A549 (cell line): ENCODE measurements around the gene INAFM1. TPM values are rescaled to one million over a fixed set of nuclear protein-coding genes. Genes with fewer than 3 reads are reported as not detected.

Experiments
- polyA plus RNA-seq, 4 experiments: library from polyadenylated mRNA; depleted of rRNA in 3 of 4; stranded (reverse); fragments of >200 nt; fragmentation: RNase III in 1 of 4; extraction: RNeasy Plus Mini Kit Qiagen cat#74134 plus additional on column Dnase treatment in 1 of 4; gene quantifications; 2 replicates in 3 of 4; 3 replicates in 1 of 4; pipeline ENCODE4 v1.2.3, GENCODE V29; 2011 to 2017
- small RNA-seq, 6 experiments: library from RNA; depleted of rRNA; stranded (forward); fragments of <200 nt; gene quantifications; one replicate each; pipeline ENCODE3, GENCODE V24; 2012

Gene INAFM1
- polyA plus RNA-seq, 2 of the 4 experiments (the other 2 are of a cell fraction), result 1.5 to 5.5 TPM

Small RNAs within 50 kb of the gene (small RNA-seq; reads per million reads assigned to genes)
- gene MIR3190, result 0 reads per million in 6 experiments

Other genes with a start within 250 kb of the INAFM1 start
- gene TMEM160, start 226.3 kb upstream of the INAFM1 start, polyA plus RNA-seq (2011; rRNA removed), result 12.4 and 15.2 TPM in 2 replicates
- gene TMEM160, start 226.3 kb upstream of the INAFM1 start, polyA plus RNA-seq (2017; fragmentation: RNase III; extraction: RNeasy Plus Mini Kit Qiagen cat#74134 plus additional on column Dnase treatment), result 40.8 to 50.4 TPM (median 42.2 TPM) in 3 replicates
- gene ZC3H4, start 161.1 kb upstream of the INAFM1 start, polyA plus RNA-seq (2011; rRNA removed), result 7.7 and 9.6 TPM in 2 replicates
- 29.7 to 37.9 TPM (median 33.4 TPM) in 3 replicates for gene ZC3H4, start 161.1 kb upstream of the INAFM1 start, polyA plus RNA-seq (2017; fragmentation: RNase III; extraction: RNeasy Plus Mini Kit Qiagen cat#74134 plus additional on column Dnase treatment)
- gene SAE1, start 144.1 kb upstream of the INAFM1 start, polyA plus RNA-seq (2011; rRNA removed), result 229 and 249 TPM in 2 replicates
- gene SAE1, start 144.1 kb upstream of the INAFM1 start, polyA plus RNA-seq (2017; fragmentation: RNase III; extraction: RNeasy Plus Mini Kit Qiagen cat#74134 plus additional on column Dnase treatment), result 187 to 206 TPM (median 205 TPM) in 3 replicates
- gene BBC3, start 43.7 kb upstream of the INAFM1 start, polyA plus RNA-seq (2011; rRNA removed), result 3.6 and 6.0 TPM in 2 replicates
- gene BBC3, start 43.7 kb upstream of the INAFM1 start, polyA plus RNA-seq (2017; fragmentation: RNase III; extraction: RNeasy Plus Mini Kit Qiagen cat#74134 plus additional on column Dnase treatment), result 8.9 to 9.4 TPM (median 8.9 TPM) in 3 replicates
- gene CCDC9, start 18.4 kb upstream of the INAFM1 start, polyA plus RNA-seq (2011; rRNA removed), result 6.5 and 9.4 TPM in 2 replicates
- 22.2 to 25.7 TPM (median 24.6 TPM) in 3 replicates for gene CCDC9, start 18.4 kb upstream of the INAFM1 start, polyA plus RNA-seq (2017; fragmentation: RNase III; extraction: RNeasy Plus Mini Kit Qiagen cat#74134 plus additional on column Dnase treatment)
- gene C5AR1, start 35.0 kb downstream of the INAFM1 start, polyA plus RNA-seq (2011; rRNA removed), result 3.4 and 3.5 TPM in 2 replicates
- 1.4 to 1.6 TPM (median 1.5 TPM) in 3 replicates for gene C5AR1, start 35.0 kb downstream of the INAFM1 start, polyA plus RNA-seq (2017; fragmentation: RNase III; extraction: RNeasy Plus Mini Kit Qiagen cat#74134 plus additional on column Dnase treatment)
- 0.28 and 0.36 TPM in 2 replicates for gene C5AR2, start 57.3 kb downstream of the INAFM1 start, polyA plus RNA-seq (2011; rRNA removed)
- gene C5AR2, start 57.3 kb downstream of the INAFM1 start, polyA plus RNA-seq (2017; fragmentation: RNase III; extraction: RNeasy Plus Mini Kit Qiagen cat#74134 plus additional on column Dnase treatment), result 0.13 to 0.25 TPM (median 0.17 TPM) in 3 replicates
- gene DHX34, start 74.4 kb downstream of the INAFM1 start, polyA plus RNA-seq (2011; rRNA removed), result 12.4 and 14.4 TPM in 2 replicates
- gene DHX34, start 74.4 kb downstream of the INAFM1 start, polyA plus RNA-seq (2017; fragmentation: RNase III; extraction: RNeasy Plus Mini Kit Qiagen cat#74134 plus additional on column Dnase treatment), result 23.1 to 24.5 TPM (median 23.4 TPM) in 3 replicates
- 16.5 and 19.2 TPM in 2 replicates for gene MEIS3, start 144.6 kb downstream of the INAFM1 start, polyA plus RNA-seq (2011; rRNA removed)
- 21.8 to 31.4 TPM (median 27.1 TPM) in 3 replicates for gene MEIS3, start 144.6 kb downstream of the INAFM1 start, polyA plus RNA-seq (2017; fragmentation: RNase III; extraction: RNeasy Plus Mini Kit Qiagen cat#74134 plus additional on column Dnase treatment)
- 0.12 and 0.35 TPM in 2 replicates for gene SLC8A2, start 197.0 kb downstream of the INAFM1 start, polyA plus RNA-seq (2011; rRNA removed)
- gene SLC8A2, start 197.0 kb downstream of the INAFM1 start, polyA plus RNA-seq (2017; fragmentation: RNase III; extraction: RNeasy Plus Mini Kit Qiagen cat#74134 plus additional on column Dnase treatment), result 0.15 to 0.30 TPM (median 0.17 TPM) in 3 replicates
- gene KPTN, start 209.3 kb downstream of the INAFM1 start, polyA plus RNA-seq (2011; rRNA removed), result 10.6 and 12.5 TPM in 2 replicates
- gene KPTN, start 209.3 kb downstream of the INAFM1 start, polyA plus RNA-seq (2017; fragmentation: RNase III; extraction: RNeasy Plus Mini Kit Qiagen cat#74134 plus additional on column Dnase treatment), result 20.6 to 22.1 TPM (median 20.8 TPM) in 3 replicates
- 69.6 and 74.3 TPM in 2 replicates for gene NAPA, start 240.2 kb downstream of the INAFM1 start, polyA plus RNA-seq (2011; rRNA removed)
- 92.5 to 101 TPM (median 94.2 TPM) in 3 replicates for gene NAPA, start 240.2 kb downstream of the INAFM1 start, polyA plus RNA-seq (2017; fragmentation: RNase III; extraction: RNeasy Plus Mini Kit Qiagen cat#74134 plus additional on column Dnase treatment)